ENCODE results near the gene SLC7A8. TPM values are rescaled to one million over a fixed set of nuclear protein-coding genes. Genes with fewer than 3 reads are reported as not detected.
A peak's percentile ranks its signal among the peaks of the same experiment; 100 is the strongest.

Gene SLC7A8
- total and polyA plus RNA-seq, 2 experiments from 2014 or later = 117 to 124 TPM

GRCh38 chr14:23183158-23183470 lies 346 bp downstream of the SLC7A8 start:
- Histone ChIP-seq H3K27ac (ENCODE audit: low read depth) (peak overlapping the region; percentile 72), H2AFZ (no peak overlapping the region), H3K4me3 (peak overlapping the region; percentile 68), H3K36me3 (ENCODE audit: insufficient read depth) (no peaks in the 10 kb centered on the region), H3F3A (replicated peaks; ENCODE audit: low read depth) (no peaks in the 10 kb centered on the region), H4K20me1 (replicated peaks; ENCODE audit: insufficient read depth) (peaks cover 3% of the 10 kb centered on the region; the same call in 1 of the 2 replicates), H3K4me1 (ENCODE audit: insufficient read depth) (peaks cover 38% of the 10 kb centered on the region), H3K4me2 (peak overlapping the region; percentile 84), H3K27me3 (ENCODE audit: insufficient read depth) (no peaks in the 10 kb centered on the region), H3K9me2 (ENCODE audit: insufficient read depth) (no peaks in the 10 kb centered on the region), H3K79me2 (replicated peaks; ENCODE audit: insufficient read depth) (peaks cover 44% of the 10 kb centered on the region)
- ATAC-seq = peak; percentile 20
- Mint-ChIP-seq H3K4me1 (peaks cover 46% of the 10 kb centered on the region), H3K9me3 (no peaks in the 10 kb centered on the region), H3K27me3 (ENCODE audit: insufficient read depth, low read depth, poor library complexity) (no peaks in the 10 kb centered on the region), H3K4me3 (no peak overlapping the region), H3K27ac (no peak overlapping the region), H3K36me3 (ENCODE audit: low read depth) (peaks cover 23% of the 10 kb centered on the region; the same call in 2 of the 3 replicates)
- TF ChIP-seq NANOG (IDR thresholded peaks at IDR 0.05; ENCODE audit: borderline replicate concordance) (no peak), CREB1 (CRISPR knock-in tag; IDR thresholded peaks at IDR 0.05; ENCODE audit: low read depth) (no peak), JUNB (IDR thresholded peaks at IDR 0.05; ENCODE audit: unreplicated experiment) (no peak)
- DNase-seq (ENCODE audit: low spot score) = peak; percentile 27

DNA sequence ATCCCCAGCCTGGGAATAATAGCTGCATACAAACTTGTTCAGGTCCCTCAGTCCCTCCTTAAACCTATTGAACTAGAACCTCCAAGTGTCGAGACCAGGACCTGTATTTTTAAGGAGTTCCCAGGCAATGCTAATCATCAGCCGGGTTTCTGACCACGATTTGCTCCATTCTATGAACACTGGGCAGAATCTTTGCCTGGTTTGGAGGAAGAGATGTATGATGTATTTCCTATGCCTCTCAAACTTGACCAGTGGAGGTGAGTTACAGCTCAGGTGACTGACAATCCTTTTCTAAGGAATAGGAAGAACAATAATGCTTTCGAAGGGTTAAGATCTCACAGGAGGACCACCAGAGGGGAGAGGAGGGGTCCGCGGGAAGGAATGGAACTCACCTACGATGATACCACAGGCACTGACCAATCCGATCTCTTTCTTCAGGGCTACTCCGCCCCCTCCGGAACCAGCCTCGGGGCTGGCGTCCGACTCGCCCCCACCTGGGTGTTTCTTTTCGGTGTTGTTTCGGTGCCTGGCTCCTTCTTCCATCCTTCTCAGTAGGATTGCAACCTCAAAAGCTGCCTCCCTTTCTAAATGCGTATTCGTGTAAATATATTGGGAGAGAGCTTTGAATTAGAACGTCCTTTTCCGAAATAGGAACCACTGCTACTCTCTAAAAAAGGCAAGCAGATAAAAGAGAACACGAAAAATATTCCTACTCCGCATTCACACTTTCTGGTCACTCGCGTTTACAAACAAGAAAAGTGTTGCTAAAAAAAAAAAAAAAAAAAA lies 895 bp downstream of the SLC7A8 start:
- Mint-ChIP-seq H3K27me3 (ENCODE audit: insufficient read depth, low read depth, poor library complexity) (no peaks in the 10 kb centered on the region), H3K4me1 (peaks cover 41% of the 10 kb centered on the region), H3K4me3 (no peak overlapping the region), H3K36me3 (ENCODE audit: low read depth) (peaks cover 23% of the 10 kb centered on the region; the same call in 2 of the 3 replicates), H3K9me3 (no peaks in the 10 kb centered on the region), H3K27ac (no peak overlapping the region)
- peak overlapping the region; percentile 72 for H3K27ac ChIP-seq (ENCODE audit: low read depth)
- H3K4me1 ChIP-seq (ENCODE audit: insufficient read depth) = peaks cover 33% of the 10 kb centered on the region
- peaks cover 3% of the 10 kb centered on the region; the same call in 1 of the 2 replicates for H4K20me1 ChIP-seq (replicated peaks; ENCODE audit: insufficient read depth)
- no peaks in the 10 kb centered on the region for H3F3A ChIP-seq (replicated peaks; ENCODE audit: low read depth)
- peak overlapping the region; percentile 68 for H3K4me3 ChIP-seq
- peak overlapping the region; percentile 84 for H3K4me2 ChIP-seq
- ATAC-seq (peak; percentile 94), DNase-seq (ENCODE audit: low spot score) (peak; percentile 94)
- H3K9me2 ChIP-seq (ENCODE audit: insufficient read depth) = no peaks in the 10 kb centered on the region
- no peak overlapping the region for H2AFZ ChIP-seq
- H3K27me3 ChIP-seq (ENCODE audit: insufficient read depth) = no peaks in the 10 kb centered on the region
- TF ChIP-seq POLR2AphosphoS5 (IDR thresholded peaks at IDR 0.05; ENCODE audit: low read depth) = peak; percentile 60
- TF ChIP-seq, protein P1, sequence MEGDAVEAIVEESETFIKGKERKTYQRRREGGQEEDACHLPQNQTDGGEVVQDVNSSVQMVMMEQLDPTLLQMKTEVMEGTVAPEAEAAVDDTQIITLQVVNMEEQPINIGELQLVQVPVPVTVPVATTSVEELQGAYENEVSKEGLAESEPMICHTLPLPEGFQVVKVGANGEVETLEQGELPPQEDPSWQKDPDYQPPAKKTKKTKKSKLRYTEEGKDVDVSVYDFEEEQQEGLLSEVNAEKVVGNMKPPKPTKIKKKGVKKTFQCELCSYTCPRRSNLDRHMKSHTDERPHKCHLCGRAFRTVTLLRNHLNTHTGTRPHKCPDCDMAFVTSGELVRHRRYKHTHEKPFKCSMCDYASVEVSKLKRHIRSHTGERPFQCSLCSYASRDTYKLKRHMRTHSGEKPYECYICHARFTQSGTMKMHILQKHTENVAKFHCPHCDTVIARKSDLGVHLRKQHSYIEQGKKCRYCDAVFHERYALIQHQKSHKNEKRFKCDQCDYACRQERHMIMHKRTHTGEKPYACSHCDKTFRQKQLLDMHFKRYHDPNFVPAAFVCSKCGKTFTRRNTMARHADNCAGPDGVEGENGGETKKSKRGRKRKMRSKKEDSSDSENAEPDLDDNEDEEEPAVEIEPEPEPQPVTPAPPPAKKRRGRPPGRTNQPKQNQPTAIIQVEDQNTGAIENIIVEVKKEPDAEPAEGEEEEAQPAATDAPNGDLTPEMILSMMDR (conservative IDR thresholded peaks at IDR 0.05; ENCODE audit: low read depth in 2 of 2) = no peak
- H3K79me2 ChIP-seq (replicated peaks; ENCODE audit: insufficient read depth) = peaks cover 49% of the 10 kb centered on the region
- no peaks in the 10 kb centered on the region for H3K36me3 ChIP-seq (ENCODE audit: insufficient read depth)

DNA sequence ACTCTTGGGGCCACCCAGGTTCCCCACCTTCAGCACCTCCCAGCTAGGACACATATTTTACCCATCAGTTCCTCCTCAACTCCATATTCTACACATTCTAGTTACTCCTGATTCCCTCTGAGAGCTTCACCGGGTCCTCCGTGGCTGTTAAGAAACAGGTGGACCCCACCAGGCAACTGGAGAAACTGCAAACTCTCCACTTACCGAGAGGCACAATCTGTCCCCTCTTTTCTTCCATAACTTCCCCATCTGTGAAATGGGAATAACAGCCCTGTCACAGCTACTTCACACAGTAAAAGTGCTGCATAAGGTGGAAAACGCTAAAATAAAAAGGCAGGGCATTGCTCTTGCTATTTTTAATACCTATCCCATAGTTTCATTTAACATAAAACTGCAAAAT lies 1.5 kb downstream of the SLC7A8 start:
- peaks cover 28% of the 10 kb centered on the region for H3K4me1 ChIP-seq (ENCODE audit: insufficient read depth)
- H4K20me1 ChIP-seq (replicated peaks; ENCODE audit: insufficient read depth) = peaks cover 3% of the 10 kb centered on the region; the same call in 1 of the 2 replicates
- no peak overlapping the region for H3K4me3 Mint-ChIP-seq
- no peak overlapping the region for H2AFZ ChIP-seq
- 0 out of 2 replicates have a peak overlapping the region, but pooled peaks have one; percentile 64 for H3K27ac ChIP-seq (ENCODE audit: low read depth)
- H3K9me3 Mint-ChIP-seq = no peaks in the 10 kb centered on the region
- H3K79me2 ChIP-seq (replicated peaks; ENCODE audit: insufficient read depth) = peaks cover 56% of the 10 kb centered on the region
- 0 out of 2 replicates have a peak overlapping the region, but pooled peaks have one; percentile 23 for H3K27ac Mint-ChIP-seq
- peaks cover 40% of the 10 kb centered on the region for H3K4me1 Mint-ChIP-seq
- H3K36me3 Mint-ChIP-seq (ENCODE audit: low read depth) = peaks cover 28% of the 10 kb centered on the region
- H3K27me3 Mint-ChIP-seq (ENCODE audit: insufficient read depth, low read depth, poor library complexity) = no peaks in the 10 kb centered on the region
- no peaks in the 10 kb centered on the region for H3F3A ChIP-seq (replicated peaks; ENCODE audit: low read depth)
- no peaks in the 10 kb centered on the region for H3K36me3 ChIP-seq (ENCODE audit: insufficient read depth)
- H3K9me2 ChIP-seq (ENCODE audit: insufficient read depth) = no peaks in the 10 kb centered on the region
- DNase-seq (ENCODE audit: low spot score) = peak; percentile 36
- H3K4me2 ChIP-seq = peak overlapping the region; percentile 84
- H3K27me3 ChIP-seq (ENCODE audit: insufficient read depth) = no peaks in the 10 kb centered on the region
- ATAC-seq = peak; percentile 7; the same call in 2 of the 3 replicates
- H3K4me3 ChIP-seq = peak overlapping the region; percentile 68
- no peak for TF ChIP-seq ZNF114 (CRISPR knock-in tag; IDR thresholded peaks at IDR 0.05)
- no peak for TF ChIP-seq NANOG (IDR thresholded peaks at IDR 0.05; ENCODE audit: borderline replicate concordance)
- no peak for TF ChIP-seq STAT1 (IDR thresholded peaks at IDR 0.05; ENCODE audit: unreplicated experiment)
- TF ChIP-seq, protein P2, sequence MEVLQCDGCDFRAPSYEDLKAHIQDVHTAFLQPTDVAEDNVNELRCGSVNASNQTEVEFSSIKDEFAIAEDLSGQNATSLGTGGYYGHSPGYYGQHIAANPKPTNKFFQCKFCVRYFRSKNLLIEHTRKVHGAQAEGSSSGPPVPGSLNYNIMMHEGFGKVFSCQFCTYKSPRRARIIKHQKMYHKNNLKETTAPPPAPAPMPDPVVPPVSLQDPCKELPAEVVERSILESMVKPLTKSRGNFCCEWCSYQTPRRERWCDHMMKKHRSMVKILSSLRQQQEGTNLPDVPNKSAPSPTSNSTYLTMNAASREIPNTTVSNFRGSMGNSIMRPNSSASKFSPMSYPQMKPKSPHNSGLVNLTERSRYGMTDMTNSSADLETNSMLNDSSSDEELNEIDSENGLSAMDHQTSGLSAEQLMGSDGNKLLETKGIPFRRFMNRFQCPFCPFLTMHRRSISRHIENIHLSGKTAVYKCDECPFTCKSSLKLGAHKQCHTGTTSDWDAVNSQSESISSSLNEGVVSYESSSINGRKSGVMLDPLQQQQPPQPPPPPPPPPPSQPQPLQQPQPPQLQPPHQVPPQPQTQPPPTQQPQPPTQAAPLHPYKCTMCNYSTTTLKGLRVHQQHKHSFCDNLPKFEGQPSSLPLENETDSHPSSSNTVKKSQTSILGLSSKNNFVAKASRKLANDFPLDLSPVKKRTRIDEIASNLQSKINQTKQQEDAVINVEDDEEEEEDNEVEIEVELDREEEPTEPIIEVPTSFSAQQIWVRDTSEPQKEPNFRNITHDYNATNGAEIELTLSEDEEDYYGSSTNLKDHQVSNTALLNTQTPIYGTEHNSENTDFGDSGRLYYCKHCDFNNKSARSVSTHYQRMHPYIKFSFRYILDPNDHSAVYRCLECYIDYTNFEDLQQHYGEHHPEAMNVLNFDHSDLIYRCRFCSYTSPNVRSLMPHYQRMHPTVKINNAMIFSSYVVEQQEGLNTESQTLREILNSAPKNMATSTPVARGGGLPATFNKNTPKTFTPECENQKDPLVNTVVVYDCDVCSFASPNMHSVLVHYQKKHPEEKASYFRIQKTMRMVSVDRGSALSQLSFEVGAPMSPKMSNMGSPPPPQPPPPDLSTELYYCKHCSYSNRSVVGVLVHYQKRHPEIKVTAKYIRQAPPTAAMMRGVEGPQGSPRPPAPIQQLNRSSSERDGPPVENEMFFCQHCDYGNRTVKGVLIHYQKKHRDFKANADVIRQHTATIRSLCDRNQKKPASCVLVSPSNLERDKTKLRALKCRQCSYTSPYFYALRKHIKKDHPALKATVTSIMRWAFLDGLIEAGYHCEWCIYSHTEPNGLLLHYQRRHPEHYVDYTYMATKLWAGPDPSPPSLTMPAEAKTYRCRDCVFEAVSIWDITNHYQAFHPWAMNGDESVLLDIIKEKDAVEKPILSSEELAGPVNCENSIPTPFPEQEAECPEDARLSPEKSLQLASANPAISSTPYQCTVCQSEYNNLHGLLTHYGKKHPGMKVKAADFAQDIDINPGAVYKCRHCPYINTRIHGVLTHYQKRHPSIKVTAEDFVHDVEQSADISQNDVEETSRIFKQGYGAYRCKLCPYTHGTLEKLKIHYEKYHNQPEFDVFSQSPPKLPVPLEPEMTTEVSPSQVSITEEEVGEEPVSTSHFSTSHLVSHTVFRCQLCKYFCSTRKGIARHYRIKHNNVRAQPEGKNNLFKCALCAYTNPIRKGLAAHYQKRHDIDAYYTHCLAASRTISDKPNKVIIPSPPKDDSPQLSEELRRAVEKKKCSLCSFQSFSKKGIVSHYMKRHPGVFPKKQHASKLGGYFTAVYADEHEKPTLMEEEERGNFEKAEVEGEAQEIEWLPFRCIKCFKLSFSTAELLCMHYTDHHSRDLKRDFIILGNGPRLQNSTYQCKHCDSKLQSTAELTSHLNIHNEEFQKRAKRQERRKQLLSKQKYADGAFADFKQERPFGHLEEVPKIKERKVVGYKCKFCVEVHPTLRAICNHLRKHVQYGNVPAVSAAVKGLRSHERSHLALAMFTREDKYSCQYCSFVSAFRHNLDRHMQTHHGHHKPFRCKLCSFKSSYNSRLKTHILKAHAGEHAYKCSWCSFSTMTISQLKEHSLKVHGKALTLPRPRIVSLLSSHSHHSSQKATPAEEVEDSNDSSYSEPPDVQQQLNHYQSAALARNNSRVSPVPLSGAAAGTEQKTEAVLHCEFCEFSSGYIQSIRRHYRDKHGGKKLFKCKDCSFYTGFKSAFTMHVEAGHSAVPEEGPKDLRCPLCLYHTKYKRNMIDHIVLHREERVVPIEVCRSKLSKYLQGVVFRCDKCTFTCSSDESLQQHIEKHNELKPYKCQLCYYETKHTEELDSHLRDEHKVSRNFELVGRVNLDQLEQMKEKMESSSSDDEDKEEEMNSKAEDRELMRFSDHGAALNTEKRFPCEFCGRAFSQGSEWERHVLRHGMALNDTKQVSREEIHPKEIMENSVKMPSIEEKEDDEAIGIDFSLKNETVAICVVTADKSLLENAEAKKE (CRISPR knock-in tag; IDR thresholded peaks at IDR 0.05) = no peak
